GM23338 (cell line): ENCODE measurements around the gene NUDT4.

Experiments
- CREB1 ChIP-seq: fragments of 250-450 bp; sonication (Bioruptor Pico); IDR thresholded peaks from 2 replicates; pipeline ENCODE4 v1.5.0; 2020; ENCODE audit warnings: low read depth, mild to moderate bottlenecking, moderate library complexity
- EZH2 ChIP-seq: fragments of 200-600 bp; sonication (generic); IDR thresholded peaks from one replicate; pipeline ENCODE4 v1.8.0; 2017; ENCODE audit warnings: antibody characterized with exemption, mild to moderate bottlenecking, low read depth; ENCODE audit not compliant: unreplicated experiment
- EZH2phosphoT487 ChIP-seq: fragments of 200-600 bp; sonication (generic); IDR thresholded peaks from one replicate; pipeline ENCODE4 v1.8.1; 2018; ENCODE audit warnings: antibody characterized with exemption; ENCODE audit not compliant: unreplicated experiment
- JUNB ChIP-seq: IDR thresholded peaks from one replicate; pipeline ENCODE4 v1.6.1; 2016; ENCODE audit warnings: antibody characterized with exemption; ENCODE audit not compliant: unreplicated experiment
- POLR2AphosphoS5 ChIP-seq: IDR thresholded peaks from 2 replicates; pipeline ENCODE4 v1.6.1; 2016; ENCODE audit warnings: antibody characterized with exemption, low read depth
- REST ChIP-seq: IDR thresholded peaks from one replicate; pipeline ENCODE4 v1.6.1; 2018; ENCODE audit warnings: antibody characterized with exemption; ENCODE audit not compliant: unreplicated experiment
- ZNF331 ChIP-seq: fragments of 250-450 bp; sonication (Bioruptor Pico); IDR thresholded peaks from 2 replicates; pipeline ENCODE4 v1.5.0; 2020; ENCODE audit warnings: low read depth, mild to moderate bottlenecking, moderate library complexity
- TF ChIP-seq, protein P1 (sequence below), 2 experiments: fragments of 200-600 bp in 1 of 2; sonication (generic) in 1 of 2; conservative IDR thresholded peaks; 2 replicates each; pipeline versions ENCODE4 v1.5.1 to v1.6.1; 2016 to 2017; ENCODE audit warnings: antibody characterized with exemption in 2 of 2, low read depth in 2 of 2, mild to moderate bottlenecking in 2 of 2, moderate library complexity in 1 of 2
- TF ChIP-seq, protein P2 (sequence below): IDR thresholded peaks from 2 replicates; pipeline ENCODE4 v1.6.1; 2016; ENCODE audit warnings: antibody characterized with exemption

- TF ChIP-seq, protein P1, sequence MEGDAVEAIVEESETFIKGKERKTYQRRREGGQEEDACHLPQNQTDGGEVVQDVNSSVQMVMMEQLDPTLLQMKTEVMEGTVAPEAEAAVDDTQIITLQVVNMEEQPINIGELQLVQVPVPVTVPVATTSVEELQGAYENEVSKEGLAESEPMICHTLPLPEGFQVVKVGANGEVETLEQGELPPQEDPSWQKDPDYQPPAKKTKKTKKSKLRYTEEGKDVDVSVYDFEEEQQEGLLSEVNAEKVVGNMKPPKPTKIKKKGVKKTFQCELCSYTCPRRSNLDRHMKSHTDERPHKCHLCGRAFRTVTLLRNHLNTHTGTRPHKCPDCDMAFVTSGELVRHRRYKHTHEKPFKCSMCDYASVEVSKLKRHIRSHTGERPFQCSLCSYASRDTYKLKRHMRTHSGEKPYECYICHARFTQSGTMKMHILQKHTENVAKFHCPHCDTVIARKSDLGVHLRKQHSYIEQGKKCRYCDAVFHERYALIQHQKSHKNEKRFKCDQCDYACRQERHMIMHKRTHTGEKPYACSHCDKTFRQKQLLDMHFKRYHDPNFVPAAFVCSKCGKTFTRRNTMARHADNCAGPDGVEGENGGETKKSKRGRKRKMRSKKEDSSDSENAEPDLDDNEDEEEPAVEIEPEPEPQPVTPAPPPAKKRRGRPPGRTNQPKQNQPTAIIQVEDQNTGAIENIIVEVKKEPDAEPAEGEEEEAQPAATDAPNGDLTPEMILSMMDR (conservative IDR thresholded peaks at IDR 0.05; ENCODE audit: low read depth in 2 of 2): no peak
- TF ChIP-seq EZH2: no peak
- no peak for TF ChIP-seq CREB1
- no peak for TF ChIP-seq REST
- TF ChIP-seq, protein P2, sequence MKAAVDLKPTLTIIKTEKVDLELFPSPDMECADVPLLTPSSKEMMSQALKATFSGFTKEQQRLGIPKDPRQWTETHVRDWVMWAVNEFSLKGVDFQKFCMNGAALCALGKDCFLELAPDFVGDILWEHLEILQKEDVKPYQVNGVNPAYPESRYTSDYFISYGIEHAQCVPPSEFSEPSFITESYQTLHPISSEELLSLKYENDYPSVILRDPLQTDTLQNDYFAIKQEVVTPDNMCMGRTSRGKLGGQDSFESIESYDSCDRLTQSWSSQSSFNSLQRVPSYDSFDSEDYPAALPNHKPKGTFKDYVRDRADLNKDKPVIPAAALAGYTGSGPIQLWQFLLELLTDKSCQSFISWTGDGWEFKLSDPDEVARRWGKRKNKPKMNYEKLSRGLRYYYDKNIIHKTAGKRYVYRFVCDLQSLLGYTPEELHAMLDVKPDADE: no peak
- no peak for TF ChIP-seq EZH2phosphoT487
- TF ChIP-seq POLR2AphosphoS5: no peak
- no peak for TF ChIP-seq ZNF331 (CRISPR knock-in tag)
- no peak for TF ChIP-seq JUNB
Measured at GRCh38 chr12:93333828-93334227, 43.9 kb upstream of the NUDT4 start.
